Natural killer cell (primary cell): ENCODE results near the gene SMIM36. TPM values are rescaled to one million over a fixed set of nuclear protein-coding genes. Genes with fewer than 3 reads are reported as not detected.

ENCODE experiments used
- ATAC-seq, 3 donors: fragments of 150-1000 bp in 2 of 3; fragments of 200-7000 bp in 1 of 3; cut with Tn5 transposase; 1 replicate in 1 of 3; 2 replicates in 2 of 3; pipeline ENCODE4 v1.10.0; 2021; ENCODE audit warnings: mild to moderate bottlenecking in 2 of 3, moderate library complexity in 2 of 3
- DNase-seq, 2 donors: peaks; one replicate each; pipeline versions ENCODE4 v3.0.0 to v3.0.0-alpha.2; 2013 to 2021; ENCODE audit warnings: mixed read lengths in 1 of 2
- H3K27ac ChIP-seq: one replicate; pipeline ENCODE4 v1.5.1; 2013; ENCODE audit warnings: mild to moderate bottlenecking, low read length
- H3K27me3 ChIP-seq: one replicate; pipeline ENCODE4 v1.6.1; 2013; ENCODE audit warnings: low read length; ENCODE audit not compliant: control insufficient read depth, insufficient read depth
- H3K36me3 ChIP-seq: one replicate; pipeline ENCODE4 v1.6.1; 2013; ENCODE audit warnings: low read length; ENCODE audit not compliant: control insufficient read depth, insufficient read depth
- H3K4me1 ChIP-seq: one replicate; pipeline ENCODE4 v1.6.1; 2013; ENCODE audit warnings: low read length; ENCODE audit not compliant: control insufficient read depth, insufficient read depth
- H3K4me3 ChIP-seq: one replicate; pipeline ENCODE4 v1.5.1; 2013; ENCODE audit warnings: low read length
- H3K9me3 ChIP-seq: one replicate; pipeline ENCODE4 v1.6.1; 2013; ENCODE audit warnings: low read length; ENCODE audit not compliant: control insufficient read depth, insufficient read depth
- H3K27ac Mint-ChIP-seq, 2 donors: one replicate each; pipeline ENCODE4 v1.8.0; 2022; ENCODE audit warnings: mild to moderate bottlenecking in 2 of 2, mixed read lengths in 2 of 2, moderate library complexity in 1 of 2
- H3K27me3 Mint-ChIP-seq, 2 donors: one replicate each; pipeline ENCODE4 v1.8.0; 2022; ENCODE audit warnings: low read depth in 2 of 2, mixed read lengths in 2 of 2
- H3K36me3 Mint-ChIP-seq: one replicate; pipeline ENCODE4 v1.8.0; 2022; ENCODE audit warnings: mixed read lengths
- H3K4me1 Mint-ChIP-seq, 2 donors: one replicate each; pipeline ENCODE4 v1.8.0; 2022; ENCODE audit warnings: mixed read lengths in 2 of 2
- H3K4me3 Mint-ChIP-seq: one replicate; pipeline ENCODE4 v1.8.0; 2022; ENCODE audit warnings: mild to moderate bottlenecking, moderate library complexity, mixed read lengths
- H3K9me3 Mint-ChIP-seq, 2 donors: one replicate each; pipeline ENCODE4 v1.8.0; 2022; ENCODE audit warnings: mixed read lengths in 2 of 2
- CTCF ChIP-seq: fragments of 200-600 bp; IDR thresholded peaks from one replicate; pipeline ENCODE4 v1.8.0; 2022; ENCODE audit warnings: antibody characterized with exemption
- WGBS: methylation state at CpG from one replicate; pipeline ENCODE4 v1.1.7; 2013; ENCODE audit warnings: missing lambda C conversion rate; ENCODE audit not compliant: insufficient coverage; 5-methylcytosine and 5-hydroxymethylcytosine counted together
- intact Hi-C: fragments of 100-400 bp; cut with micrococcal nuclease; formaldehyde crosslinking; loops from one replicate; pipeline ENCODE4 v1.14.2; 2022
- total RNA-seq, 4 donors: library from RNA; stranded (reverse); fragments of 120-200 nt in 1 of 4; gene quantifications; one replicate each; pipeline versions ENCODE4 v1.2.3 to v1.2.4, GENCODE V29; 2013 to 2022

Gene SMIM36
- total RNA-seq, 3 donors from 2014 or later (not counting 1 experiment from before 2014, with no cell fraction given): not detected

- Mint-ChIP-seq H3K27ac (no peak overlapping the region), H3K36me3 (no peaks in the 10 kb centered on the region), H3K4me1 (peaks cover 63 to 67% of the 10 kb centered on the region in 2 donors), H3K4me3 (no peak overlapping the region), H3K9me3 (no peaks in the 10 kb centered on the region), H3K27me3 (no peaks in the 10 kb centered on the region)
- ATAC-seq: no peak
- no peak for DNase-seq
- Histone ChIP-seq H3K4me3 (no peak overlapping the region), H3K27ac (no peak overlapping the region), H3K27me3 (no peaks in the 10 kb centered on the region), H3K4me1 (peaks cover 13% of the 10 kb centered on the region), H3K36me3 (peaks cover 18% of the 10 kb centered on the region), H3K9me3 (no peaks in the 10 kb centered on the region)
- intact Hi-C loops: no loop called here
- no peak for TF ChIP-seq CTCF
These were observed 95.3 kb downstream of the SMIM36 start for GRCh38 chr17:55416000-55416399.

GRCh38 chr17:55414983-55415382, 96.3 kb downstream of the SMIM36 start:
- Histone ChIP-seq H3K27ac (no peak overlapping the region), H3K4me1 (peaks cover 4% of the 10 kb centered on the region), H3K27me3 (no peaks in the 10 kb centered on the region), H3K9me3 (no peaks in the 10 kb centered on the region), H3K4me3 (no peak overlapping the region), H3K36me3 (peaks cover 28% of the 10 kb centered on the region)
- Mint-ChIP-seq H3K4me3 (peak overlapping the region; percentile 59), H3K9me3 (no peaks in the 10 kb centered on the region), H3K4me1 (peaks cover 53 to 57% of the 10 kb centered on the region in 2 donors), H3K27me3 (no peaks in the 10 kb centered on the region), H3K36me3 (no peaks in the 10 kb centered on the region), H3K27ac (peak overlapping the region; percentile 56 to 85)
- ATAC-seq (no peak), DNase-seq (no peak)
- WGBS: 100% methylated on average over 3 of the region's 4 CpGs
- TF ChIP-seq CTCF: no peak
- intact Hi-C loops: no loop called here

- H3K4me3 ChIP-seq: no peak overlapping the region
- peaks cover 43 to 47% of the 10 kb centered on the region in 2 donors for H3K4me1 Mint-ChIP-seq
- H3K9me3 Mint-ChIP-seq: no peaks in the 10 kb centered on the region
- ATAC-seq (peak; percentile 82 to 94 (median 85)), DNase-seq (peak; percentile 28 to 67)
- peaks cover 38% of the 10 kb centered on the region for H3K36me3 ChIP-seq
- intact Hi-C loops: no loop called here
- H3K36me3 Mint-ChIP-seq: no peaks in the 10 kb centered on the region
- WGBS: 60% methylated on average over 7 of the region's 8 CpGs
- no peaks in the 10 kb centered on the region for H3K9me3 ChIP-seq
- TF ChIP-seq CTCF: no peak
- H3K27ac Mint-ChIP-seq: peak overlapping the region; percentile 56 to 85
- peak overlapping the region; percentile 59 for H3K4me3 Mint-ChIP-seq
- H3K27me3 Mint-ChIP-seq: no peaks in the 10 kb centered on the region
- peak overlapping the region; percentile 52 for H3K27ac ChIP-seq
- H3K4me1 ChIP-seq: peaks cover 4% of the 10 kb centered on the region
- no peaks in the 10 kb centered on the region for H3K27me3 ChIP-seq
These were observed 97.3 kb downstream of the SMIM36 start for GRCh38 chr17:55413825-55414489.

- intact Hi-C loops: no loop called here
- H3K36me3 Mint-ChIP-seq: peaks cover 12% of the 10 kb centered on the region
- no peak for ATAC-seq
- 95% methylated on average over 1 of the region's 1 CpG for WGBS
- no peaks in the 10 kb centered on the region for H3K27me3 Mint-ChIP-seq
- TF ChIP-seq CTCF: no peak
- H3K4me1 Mint-ChIP-seq: peaks cover 21 to 27% of the 10 kb centered on the region in 2 donors
- H3K27ac Mint-ChIP-seq: no peak overlapping the region
- Histone ChIP-seq H3K27me3 (no peaks in the 10 kb centered on the region), H3K27ac (no peak overlapping the region), H3K9me3 (no peaks in the 10 kb centered on the region), H3K36me3 (peaks cover 52% of the 10 kb centered on the region), H3K4me1 (peaks cover 4% of the 10 kb centered on the region), H3K4me3 (no peak overlapping the region)
- no peak overlapping the region for H3K4me3 Mint-ChIP-seq
- DNase-seq: no peak
- no peaks in the 10 kb centered on the region for H3K9me3 Mint-ChIP-seq
These were observed 99.8 kb downstream of the SMIM36 start for GRCh38 chr17:55411463-55411855.
